GM18861 (cell line): Measurements from ENCODE around the gene AKAP1.

ENCODE experiments used
- ATAC-seq: cut with Tn5 transposase; IDR thresholded peaks from one replicate; pipeline ENCODE4 v1.9.1; 2021; ENCODE audit not compliant: unreplicated experiment

Gene AKAP1, protein sequence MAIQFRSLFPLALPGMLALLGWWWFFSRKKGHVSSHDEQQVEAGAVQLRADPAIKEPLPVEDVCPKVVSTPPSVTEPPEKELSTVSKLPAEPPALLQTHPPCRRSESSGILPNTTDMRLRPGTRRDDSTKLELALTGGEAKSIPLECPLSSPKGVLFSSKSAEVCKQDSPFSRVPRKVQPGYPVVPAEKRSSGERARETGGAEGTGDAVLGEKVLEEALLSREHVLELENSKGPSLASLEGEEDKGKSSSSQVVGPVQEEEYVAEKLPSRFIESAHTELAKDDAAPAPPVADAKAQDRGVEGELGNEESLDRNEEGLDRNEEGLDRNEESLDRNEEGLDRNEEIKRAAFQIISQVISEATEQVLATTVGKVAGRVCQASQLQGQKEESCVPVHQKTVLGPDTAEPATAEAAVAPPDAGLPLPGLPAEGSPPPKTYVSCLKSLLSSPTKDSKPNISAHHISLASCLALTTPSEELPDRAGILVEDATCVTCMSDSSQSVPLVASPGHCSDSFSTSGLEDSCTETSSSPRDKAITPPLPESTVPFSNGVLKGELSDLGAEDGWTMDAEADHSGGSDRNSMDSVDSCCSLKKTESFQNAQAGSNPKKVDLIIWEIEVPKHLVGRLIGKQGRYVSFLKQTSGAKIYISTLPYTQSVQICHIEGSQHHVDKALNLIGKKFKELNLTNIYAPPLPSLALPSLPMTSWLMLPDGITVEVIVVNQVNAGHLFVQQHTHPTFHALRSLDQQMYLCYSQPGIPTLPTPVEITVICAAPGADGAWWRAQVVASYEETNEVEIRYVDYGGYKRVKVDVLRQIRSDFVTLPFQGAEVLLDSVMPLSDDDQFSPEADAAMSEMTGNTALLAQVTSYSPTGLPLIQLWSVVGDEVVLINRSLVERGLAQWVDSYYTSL

DNA sequence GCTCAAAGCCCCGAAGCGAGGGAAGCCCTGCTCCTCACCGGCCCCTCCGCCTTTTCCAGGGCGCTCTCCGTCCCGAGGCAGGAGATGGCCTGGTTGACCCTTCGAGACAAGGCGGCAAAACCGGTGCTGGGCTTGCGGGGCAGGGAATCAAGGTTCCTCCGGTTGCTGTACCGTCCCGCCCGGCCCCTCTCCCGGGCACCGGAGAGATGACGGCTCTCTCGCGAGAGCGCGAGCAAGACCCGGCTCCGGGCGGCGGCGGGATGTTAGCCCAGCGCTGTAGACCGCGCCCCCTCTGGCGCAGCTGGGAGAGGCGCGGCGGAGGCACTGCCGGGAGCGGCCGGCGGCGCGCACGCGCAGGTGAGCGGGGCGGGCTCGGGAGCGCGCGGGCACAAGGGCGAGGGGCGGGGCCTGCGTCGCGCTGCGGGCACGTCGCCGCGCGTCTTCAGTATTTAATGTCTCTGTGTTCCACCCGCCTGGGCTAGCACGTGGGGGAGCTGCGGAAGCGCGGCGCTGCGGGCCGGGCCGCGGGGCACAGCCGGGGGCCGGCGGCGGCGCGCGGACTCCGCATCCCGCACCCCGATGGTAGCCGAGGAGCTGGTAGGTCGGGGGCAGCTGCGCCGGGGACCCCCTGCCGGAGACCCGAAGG is at the start of gene AKAP1:
Gene AKAP1, plus strand, starts transcription at position 445 of the 646 bp plus-strand sequence. CDS start 20,219 bp downstream, outside the sequence.
- peak; percentile 80 for ATAC-seq

DNA sequence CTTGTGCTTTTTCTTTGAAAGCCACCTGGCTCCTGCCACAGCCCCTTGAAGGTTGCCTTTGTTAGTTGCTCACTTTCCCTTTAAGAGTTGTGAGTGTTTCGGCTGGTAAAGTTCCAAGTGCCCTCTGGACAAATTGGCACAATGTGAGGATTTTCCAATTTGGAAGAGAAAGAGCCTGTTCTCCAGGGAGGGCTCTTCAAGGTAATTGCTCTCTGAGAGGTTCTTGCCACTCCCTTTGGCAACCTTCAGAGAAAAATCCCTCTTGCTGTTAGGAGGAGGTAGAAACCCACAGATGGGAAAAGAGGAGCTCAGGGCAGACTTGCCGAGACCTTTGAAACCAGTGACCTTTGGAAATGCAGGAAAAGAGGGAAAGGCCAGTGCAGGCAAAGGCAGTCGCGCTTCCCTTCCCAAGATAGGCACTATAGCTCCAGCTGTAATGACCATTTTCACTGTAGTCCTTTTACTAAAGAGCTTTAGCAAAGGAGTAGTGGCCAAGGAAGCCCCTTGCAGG is 49.0 kb upstream of the AKAP1 start:
- no peak for ATAC-seq

DNA sequence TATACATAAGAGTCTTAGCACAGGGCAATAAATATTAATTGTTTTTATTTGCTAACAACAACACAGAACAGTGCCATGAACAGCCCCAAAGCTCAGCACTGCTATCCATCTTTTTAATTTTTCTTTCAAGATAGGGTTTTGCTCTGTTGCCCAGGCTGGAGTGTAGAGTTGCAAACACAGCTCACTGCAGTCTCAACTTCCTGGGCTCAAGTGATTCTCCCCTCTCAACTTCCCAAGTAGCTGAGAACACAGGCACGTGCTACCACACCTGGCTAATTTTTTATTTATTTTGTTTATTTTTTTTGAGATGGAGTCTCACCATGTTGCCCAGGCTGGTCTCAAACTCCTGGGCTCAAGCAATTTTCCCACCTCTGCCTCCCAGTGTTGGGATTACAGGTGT is 47.6 kb upstream of the AKAP1 start:
- ATAC-seq, result no peak

DNA sequence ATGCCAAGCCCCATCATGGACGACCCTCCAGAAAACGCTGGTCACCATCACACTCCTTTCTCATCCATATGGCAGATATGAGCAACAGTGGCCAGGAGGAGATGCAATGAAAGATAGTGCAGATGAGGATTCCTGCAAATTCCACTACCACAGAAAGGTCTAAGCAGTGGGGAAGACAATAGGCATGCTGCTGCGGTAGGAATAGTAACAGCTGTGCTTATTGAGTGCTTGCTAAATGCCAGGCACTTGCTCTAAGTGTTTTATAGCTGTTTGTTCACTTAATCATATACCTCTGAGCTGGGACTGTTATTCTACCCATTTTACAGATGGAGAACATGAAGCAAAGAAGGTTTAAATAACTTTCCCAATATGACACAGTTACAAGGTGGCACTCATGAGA is 46.6 kb upstream of the AKAP1 start:
- ATAC-seq, result no peak

DNA sequence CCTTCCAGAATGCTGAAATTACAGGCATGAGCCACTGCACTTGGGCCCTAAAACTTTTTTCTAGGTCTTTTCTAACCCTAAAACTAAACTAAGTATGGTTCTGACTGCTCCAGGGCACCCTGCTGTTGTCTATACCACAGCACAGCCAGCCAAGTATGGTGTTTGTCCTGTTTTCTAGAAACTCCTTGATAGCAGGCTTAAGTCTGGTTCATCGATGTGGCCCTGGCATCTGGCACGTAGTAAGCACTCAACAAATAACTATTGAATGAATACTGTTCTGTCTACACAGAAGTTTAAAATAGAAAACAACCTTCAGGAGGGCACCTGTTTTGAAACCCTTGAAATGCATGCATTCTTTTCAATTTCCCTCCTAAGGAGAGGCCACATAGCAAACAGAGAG is 44.5 kb upstream of the AKAP1 start:
- no peak for ATAC-seq

DNA sequence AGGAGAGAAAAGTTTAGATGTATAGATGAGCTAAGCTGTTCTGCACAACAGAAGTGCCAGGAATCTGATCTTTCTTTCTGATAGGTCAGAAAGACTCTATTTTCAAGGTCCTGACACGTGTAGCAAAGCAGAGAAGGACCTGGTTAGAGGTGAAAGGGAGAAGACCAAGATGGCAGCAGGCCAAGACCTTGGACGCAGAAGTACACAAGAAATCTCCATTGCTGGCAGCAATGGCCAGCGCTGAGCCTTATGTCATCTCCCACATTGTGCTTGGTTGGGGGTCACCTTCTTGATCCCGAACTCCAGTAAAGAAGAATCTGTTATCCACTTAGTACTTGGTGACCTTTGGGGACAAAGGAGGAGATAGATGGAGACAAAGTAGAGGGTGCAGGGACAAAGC is 41.8 kb upstream of the AKAP1 start:
- ATAC-seq, result no peak

DNA sequence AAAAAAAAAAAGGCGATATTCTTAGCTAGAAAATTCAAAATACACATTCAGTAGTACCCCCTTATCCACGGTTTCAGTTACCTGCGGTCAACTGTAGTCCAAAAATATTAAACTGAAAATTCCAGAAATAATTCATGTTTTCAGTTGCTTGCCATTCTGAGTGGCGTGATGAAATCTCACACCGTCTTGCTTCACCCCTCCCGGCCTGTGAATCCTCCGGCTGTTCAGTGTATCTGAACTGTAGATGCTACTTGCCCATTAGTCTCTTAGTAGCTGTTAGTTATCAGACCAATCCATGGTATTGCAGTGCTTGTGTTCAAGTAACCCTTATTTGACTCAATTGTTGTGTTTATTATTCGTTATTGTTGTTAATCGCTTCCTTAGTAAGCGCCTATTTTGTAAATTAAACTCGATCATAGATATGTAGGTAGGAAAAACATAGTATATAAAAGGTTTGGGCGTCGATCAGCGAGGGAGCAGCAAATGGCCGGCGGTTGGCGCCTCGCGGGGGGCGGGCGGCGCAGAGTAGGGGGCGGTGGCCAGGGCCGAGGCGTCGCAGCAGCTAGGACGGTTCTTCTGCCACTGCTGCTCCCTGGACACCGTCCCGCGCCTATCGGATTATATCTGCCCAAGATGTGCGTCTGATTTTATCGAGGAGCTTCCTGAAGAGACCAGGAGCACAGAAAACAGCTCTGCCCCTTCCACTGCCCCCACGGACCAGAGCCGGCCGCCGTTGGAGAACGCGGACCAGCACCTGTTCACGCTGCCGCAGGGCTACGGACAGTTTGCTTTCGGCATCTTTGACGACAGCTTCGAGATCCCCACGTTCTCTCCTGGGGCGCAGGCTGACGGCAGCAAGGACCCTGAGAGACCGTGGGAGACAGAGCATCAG is 39.8 kb upstream of the AKAP1 start:
- ATAC-seq, result no peak

DNA sequence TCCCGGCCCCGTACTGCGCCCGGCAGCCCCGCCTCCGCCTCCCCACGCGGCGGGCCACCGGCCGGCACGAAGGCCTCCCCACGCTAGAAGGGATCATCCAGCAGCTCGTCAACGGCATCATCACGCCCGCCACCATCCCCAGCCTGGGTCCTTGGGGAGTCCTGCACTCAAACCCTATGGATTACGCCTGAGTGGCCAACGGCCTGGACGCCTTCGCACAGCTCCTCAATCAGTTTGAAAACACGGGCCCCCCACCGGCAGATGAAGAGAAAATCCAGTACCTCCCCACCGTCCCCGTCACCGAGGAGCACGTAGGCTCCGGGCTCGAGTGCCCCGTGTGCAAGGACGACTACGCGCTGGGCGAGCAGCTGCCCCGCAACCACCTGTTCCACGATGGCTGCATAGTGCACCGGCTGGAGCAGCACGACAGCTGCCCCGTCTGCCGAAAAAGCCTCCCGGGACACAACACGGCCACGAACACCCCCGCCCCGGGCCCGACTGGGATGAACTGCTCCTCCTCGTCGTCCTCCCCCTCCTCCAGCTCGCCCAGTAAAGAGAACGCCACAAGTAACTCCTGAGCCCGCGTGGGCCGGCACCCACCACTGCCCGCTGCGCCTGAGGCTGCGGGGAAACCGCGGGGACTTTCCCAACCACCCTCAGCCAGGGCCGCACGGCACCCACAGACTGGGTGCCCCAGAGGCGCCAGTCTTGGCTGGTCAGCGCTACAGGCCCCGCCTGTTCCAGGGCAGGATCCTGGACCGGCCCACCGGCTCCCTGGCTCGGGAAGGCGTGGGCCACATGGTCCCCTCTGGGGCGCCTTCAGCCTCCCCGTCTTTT is 39.0 kb upstream of the AKAP1 start:
- ATAC-seq, result no peak

DNA sequence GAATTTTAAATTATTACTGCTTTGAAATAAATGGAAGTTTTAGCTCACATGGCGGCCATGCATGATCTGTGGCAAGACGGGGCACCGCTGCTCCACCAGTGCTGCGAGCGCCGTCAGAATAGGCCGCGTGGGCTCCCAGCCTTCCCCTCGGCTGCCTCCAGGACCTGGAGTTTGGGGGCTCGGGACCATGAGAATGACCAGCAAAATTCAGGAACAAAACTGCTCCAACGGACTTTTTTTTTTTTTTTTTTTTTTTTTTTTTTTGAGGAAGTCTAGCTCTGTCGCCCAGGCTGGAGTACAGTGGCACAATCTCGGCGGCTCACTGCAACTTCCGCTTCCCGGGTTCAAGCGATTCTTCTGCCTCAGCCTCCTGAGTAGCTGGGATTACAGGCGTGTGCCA is 38.3 kb upstream of the AKAP1 start:
- ATAC-seq, result no peak

DNA sequence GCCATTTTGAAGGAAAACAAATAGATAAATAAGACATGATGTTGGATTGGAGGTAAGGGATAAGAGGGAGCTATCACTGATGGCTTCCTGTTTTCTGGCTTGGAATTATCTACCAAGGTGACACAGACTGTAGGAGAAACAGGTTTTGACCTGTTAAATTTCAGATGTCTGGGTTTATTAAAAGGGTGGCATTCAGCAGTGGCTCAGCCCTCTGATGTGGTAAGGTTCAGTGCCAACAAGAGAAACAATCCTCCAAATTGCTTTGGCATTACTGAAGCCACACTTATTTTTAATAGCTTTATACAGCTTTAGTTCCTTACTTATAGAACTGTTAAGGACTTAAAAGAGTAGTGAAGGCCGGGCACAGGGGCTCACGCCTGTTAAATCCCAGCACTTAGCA is 37.0 kb upstream of the AKAP1 start:
- ATAC-seq, result no peak

DNA sequence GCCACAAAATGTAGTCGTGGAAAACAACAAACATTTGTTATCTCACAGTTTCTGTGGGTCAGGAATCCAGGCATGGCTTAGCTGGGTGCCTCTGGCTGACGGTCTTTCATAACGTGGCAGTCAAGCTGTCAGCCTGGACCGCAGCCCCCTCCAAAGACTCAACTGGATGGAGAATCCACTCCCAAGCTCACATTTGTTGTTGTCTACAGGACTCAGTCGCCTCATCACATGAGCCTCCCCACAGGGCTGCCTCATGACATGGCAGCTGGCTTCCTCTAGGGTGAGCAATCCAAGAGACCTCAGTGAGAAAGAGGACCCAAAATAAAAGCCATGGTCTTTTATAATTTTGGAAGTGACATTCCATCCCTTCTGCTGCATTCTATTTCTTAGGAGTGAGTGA is 34.7 kb upstream of the AKAP1 start:
- ATAC-seq, result no peak

DNA sequence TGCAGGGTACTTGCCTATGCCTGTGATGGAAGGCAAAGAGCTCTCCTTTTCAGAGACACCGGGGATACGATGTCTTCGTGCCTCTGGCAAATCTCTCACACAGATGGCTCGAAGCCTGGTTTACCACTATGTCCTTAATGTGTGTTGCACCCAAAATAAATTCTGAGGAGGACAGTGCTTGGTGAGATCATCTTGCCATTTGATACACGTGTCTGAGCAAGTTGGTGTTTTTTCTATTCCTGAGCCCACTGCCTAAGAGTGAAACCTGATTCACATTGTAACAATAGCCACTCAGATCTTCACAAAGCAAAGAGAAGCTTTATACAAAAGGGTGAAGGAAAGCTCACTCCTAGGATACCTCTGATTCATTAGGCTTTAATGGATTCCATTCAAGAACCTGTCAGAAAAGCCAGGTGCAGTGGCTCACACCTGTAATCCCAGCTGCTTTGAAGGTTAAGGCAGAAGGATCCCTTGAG is 33.1 kb upstream of the AKAP1 start:
- ATAC-seq, result no peak

DNA sequence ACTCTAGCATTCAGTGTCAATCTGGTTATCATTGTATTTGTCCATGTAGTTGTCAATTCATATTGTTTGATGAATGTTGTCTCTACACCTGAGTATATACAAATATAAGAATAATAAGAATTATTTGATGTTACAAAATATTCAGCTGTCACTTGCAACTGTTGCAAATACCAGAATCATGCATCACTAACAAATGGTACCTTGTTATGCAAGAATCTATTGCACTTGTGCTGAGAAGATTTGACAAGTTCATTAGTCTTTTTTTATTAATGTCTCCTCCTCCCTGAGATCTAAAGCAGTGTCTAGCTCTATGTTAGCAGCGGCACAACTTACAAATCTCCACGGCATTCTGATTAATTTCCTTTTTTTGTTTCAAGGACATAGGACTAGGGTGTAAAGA is 22.2 kb upstream of the AKAP1 start:
- ATAC-seq, result no peak

DNA sequence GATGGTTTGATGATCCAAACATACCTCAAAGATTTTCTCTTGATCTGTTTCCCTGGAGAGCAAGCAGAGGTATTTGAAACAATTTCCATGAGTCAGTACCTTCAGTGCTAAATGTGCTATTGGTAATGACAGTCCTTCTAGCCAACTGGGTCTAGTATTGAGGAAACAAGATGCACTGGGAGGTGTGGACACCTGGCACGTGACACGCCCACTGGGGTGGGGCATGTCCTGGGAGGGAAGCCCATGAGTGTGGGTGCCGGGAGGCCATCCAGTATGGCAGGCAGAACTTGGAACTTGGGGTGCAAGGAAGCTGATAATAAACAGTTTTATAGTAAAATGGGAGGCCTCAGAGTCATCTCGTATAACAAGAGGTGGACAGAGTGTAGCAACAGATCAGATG is 17.9 kb upstream of the AKAP1 start:
- no peak for ATAC-seq

DNA sequence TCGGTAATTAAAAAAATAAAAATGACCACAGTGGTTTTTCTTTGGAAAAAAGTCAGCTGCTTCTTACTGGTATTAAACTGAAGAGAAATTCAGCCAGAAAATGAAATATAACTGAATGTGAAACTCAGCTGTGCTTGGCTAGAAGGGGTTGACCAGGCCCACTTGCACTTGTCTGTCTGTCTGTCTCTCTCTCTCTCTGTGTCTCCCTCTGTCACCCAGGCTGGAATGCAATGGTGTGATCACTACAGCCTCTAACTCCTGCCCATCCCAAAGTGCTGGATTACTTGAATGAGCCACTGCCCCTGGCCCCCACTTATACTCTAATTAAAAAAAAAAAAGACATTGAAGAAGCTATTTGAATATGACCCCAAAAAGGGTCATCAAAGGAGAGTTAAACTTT is 17.3 kb upstream of the AKAP1 start:
- no peak for ATAC-seq

DNA sequence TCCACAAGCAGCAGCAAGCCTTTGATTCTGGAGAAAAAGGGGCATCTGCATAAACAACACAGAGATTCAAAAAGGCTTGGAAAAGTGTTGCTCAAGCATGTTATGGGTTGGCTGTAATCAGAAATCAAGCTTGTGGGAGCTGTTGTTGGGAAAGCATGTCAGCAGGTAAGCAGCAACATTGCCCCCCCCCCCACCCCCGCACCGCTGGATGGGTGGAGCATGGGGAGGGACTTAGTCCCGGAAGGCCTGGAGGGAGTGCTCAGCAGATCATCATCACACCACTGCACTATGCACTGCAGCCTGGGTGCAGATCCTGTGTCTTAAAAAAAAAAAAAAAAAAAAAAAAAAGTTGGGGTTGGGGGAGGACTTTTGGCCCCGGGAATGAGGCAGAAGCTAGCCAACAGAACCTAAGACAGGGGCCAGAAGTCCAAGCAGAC is 16.8 kb upstream of the AKAP1 start:
- no peak for ATAC-seq

DNA sequence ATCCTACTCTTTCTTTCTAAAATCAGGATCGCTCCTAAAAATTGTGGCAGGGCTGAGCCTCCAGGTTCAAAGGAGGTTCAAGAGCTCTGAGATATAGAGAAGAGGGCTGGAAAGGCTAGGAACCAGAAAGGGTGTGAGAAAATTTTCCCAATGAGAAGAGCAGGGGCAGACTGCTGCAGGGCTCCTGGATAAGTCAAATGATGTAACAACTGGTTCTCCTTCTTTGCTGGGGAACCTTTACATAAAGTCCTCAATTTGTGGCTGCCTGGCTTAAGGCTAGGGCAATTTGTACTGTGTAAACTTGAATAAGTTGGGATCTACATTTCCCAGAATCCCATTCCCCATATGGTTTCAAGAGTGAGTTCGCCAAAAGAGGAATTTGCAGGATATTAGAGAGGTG is 16.3 kb upstream of the AKAP1 start:
- no peak for ATAC-seq

DNA sequence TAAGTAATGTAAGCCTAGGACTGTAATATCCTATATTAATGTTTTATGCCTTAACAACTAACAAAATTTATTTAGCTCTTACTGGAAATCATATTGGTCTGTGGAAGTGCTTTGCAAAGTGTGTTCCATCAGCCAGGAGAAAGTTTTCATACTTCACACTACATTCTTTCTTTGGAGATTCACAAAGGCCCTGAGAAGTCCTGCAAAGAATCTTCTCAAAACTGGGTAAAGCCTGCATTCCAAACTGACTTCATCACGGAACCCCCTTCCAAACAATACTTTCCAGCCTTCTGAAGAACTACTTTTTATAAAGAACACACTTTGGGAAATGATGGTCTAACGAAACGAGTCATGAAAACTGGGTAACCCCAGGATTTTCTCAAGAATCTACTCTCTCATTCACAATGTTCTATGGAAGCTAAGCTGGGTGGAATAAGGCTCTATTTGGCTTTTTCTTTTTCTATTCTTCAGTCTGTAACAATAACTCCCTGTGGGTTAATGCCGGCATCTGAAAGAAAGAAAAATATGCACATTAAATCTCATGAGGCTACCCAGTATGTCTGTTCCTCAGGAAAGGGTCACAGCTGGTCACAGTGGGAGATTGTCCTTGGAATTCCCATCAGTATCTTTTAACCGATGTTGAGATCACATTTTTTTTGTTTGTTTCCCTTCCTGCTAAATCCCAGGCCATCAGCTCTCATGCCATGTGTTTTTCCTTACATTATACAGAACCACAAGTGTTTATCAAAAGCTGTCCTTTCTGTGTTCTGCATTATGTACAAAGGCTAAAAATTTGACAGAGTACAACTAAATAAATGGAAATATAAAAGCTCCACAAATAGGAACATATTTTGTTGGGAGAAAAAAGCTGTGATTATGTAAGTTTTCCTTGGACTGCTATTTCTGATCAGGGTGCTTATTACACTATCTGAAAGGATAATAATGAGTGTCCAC is 12.8 kb upstream of the AKAP1 start:
- no peak for ATAC-seq
